HG03575 (cell line): Measurements from ENCODE around the gene CDX2.

Source experiments
- ATAC-seq: cut with Tn5 transposase; IDR thresholded peaks from one replicate; pipeline ENCODE4 v1.9.1; 2021; ENCODE audit not compliant: unreplicated experiment, insufficient number of reproducible peaks, low FRiP score; ENCODE audit errors: extremely low read depth

Gene CDX2

DNA sequence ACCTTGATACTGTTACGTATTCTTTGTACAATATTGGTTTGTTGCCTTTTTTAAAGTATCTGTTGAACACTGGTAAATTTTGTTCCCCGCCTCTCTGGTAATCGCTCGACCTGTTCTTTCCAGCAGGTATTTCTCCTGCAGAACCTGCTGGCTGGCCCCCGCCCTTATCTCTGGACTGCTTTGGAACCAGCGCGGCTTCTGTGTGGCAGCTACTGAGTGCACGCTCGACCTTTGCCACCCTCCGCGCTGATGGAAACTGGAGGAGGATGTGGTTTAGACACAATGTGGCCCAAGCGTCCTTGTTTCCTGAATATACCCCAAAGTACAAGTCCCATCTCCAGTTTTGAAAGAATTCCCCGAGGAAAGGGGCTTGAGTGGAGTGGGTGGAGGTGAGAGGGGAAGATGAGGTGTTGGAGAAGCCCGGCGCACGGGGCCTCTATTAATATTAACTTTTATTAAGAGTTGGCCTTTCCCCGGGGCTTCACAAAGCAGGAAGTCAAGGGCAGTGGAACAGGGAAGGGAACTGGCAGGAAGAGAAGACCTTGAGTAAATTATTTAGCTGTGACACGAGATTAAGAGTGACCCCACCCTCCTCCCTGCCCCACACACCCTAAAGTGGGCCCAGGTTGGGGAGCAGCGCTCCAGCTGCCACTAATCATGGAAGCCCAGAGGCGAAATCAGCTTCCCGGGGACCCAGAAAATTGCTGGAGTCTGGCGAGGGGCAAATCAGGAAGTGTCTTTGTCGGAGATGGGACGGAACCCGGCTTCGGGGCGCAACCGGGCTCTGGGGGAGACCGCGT lies 16.0 kb downstream of the CDX2 start:
- ATAC-seq: no peak

DNA sequence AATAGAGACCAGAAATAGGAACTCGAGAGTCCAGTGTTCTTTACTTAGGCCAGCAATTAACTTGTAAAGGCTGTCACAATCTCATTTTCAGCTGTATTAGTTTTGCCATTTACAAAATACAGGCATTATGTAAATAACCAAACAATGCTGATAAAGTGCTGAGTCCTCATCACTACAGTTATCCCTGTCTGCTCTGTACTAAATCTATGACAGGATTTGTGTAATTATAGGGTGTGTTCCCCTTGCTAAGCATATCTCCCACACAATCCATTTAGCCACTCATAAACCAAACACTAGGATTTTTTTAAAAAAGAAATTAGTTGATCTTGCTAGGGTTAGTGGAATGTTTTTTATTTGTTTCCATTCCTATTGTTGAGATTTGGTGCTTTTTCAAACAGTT lies 26.1 kb downstream of the CDX2 start:
- ATAC-seq: no peak

- no peak for ATAC-seq
These were observed 35.4 kb downstream of the CDX2 start for GRCh38 chr13:27933580-27934328.

GRCh38 chr13:27933118-27933517 lies 36.0 kb downstream of the CDX2 start:
- ATAC-seq: no peak

DNA sequence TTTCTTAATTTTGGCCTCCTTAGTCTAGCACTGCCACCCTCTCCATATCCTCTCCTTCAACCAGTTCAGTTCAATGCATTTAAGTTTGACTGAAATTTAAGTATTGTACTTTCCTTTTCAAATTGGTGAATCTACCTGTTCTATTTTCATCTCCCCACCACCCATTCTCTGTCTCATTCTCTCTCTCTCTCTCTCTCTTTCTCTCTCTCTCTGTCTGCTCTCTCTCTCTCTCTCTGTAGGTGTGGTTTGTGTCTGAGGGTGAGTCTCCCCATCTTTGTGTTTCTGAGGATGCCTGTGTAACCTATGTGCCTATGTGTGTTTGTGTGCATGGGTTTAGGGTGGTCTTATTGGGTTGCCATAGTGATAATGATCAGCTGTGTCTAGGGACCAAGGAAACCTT lies 39.2 kb downstream of the CDX2 start:
- no peak for ATAC-seq

DNA sequence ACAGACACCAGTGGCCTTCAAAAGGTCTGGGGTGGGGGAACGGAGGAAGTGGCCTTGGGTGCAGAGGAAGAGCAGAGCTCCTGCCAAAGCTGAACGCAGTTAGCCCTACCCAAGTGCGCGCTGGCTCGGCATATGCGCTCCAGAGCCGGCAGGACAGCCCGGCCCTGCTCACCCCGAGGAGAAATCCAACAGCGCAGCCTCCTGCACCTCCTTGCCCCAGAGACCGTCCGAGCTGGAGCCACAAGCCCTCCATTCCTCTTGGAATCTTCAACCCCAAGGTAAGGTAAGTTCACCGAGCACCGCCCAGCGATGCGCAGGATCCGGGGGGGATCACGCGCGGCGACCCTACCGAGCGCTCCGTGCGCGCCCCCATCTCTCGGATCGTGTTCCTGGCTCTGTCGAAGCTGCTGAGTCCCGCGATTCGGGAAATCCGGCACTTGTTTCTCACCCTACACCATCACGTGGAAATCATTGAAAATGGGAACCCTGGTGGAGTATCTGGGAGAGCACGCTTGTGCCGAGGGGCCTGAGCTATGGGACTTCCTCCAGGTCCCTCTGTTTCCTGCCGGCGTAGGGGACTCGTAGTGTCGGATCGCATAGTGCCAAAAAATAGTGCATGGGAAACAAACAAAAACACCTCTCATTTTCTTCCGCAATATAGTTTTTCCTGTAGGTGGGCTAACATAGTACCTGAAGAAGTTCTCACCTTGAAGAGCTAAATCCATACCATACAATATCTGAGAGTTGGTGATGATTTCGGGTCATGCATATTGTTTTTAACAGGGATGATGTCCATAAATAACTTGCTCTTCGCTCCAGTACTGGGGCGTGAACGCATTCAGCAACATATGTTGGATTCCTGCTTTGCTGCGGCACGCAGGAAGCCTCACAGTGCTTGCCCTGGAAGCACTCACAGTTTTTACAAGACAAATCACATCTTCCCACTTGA lies 40.0 kb downstream of the CDX2 start:
- no peak for ATAC-seq

GRCh38 chr13:27928353-27928804 lies 40.7 kb downstream of the CDX2 start:
- no peak for ATAC-seq

- ATAC-seq: no peak
These were observed 41.4 kb downstream of the CDX2 start for GRCh38 chr13:27927444-27928352.

- ATAC-seq: no peak
These were observed 42.3 kb downstream of the CDX2 start for GRCh38 chr13:27926644-27927434.

GRCh38 chr13:27925220-27925991 lies 43.7 kb downstream of the CDX2 start:
- no peak for ATAC-seq

DNA sequence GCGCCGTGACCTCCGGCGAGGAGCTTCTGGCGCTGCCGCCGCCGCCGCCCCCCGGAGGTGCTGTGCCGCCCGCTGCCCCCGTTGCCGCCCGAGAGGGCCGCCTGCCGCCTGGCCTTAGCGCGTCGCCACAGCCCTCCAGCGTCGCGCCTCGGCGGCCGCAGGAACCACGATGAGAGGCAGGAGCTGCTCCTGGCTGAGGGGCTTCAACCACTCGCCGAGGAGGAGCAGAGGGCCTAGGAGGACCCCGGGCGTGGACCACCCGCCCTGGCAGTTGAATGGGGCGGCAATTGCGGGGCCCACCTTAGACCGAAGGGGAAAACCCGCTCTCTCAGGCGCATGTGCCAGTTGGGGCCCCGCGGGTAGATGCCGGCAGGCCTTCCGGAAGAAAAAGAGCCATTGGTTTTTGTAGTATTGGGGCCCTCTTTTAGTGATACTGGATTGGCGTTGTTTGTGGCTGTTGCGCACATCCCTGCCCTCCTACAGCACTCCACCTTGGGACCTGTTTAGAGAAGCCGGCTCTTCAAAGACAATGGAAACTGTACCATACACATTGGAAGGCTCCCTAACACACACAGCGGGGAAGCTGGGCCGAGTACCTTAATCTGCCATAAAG lies 44.5 kb downstream of the CDX2 start:
- no peak for ATAC-seq

- no peak for ATAC-seq
These were observed 45.2 kb downstream of the CDX2 start for GRCh38 chr13:27923794-27924528.

GRCh38 chr13:27922883-27923612 lies 46.1 kb downstream of the CDX2 start:
- ATAC-seq: no peak

- no peak for ATAC-seq
These were observed 46.9 kb downstream of the CDX2 start for GRCh38 chr13:27921961-27922882.
